Kidney (tissue), 14 donors: Measurements from ENCODE around the gene MDM1. TPM values are rescaled to one million over a fixed set of nuclear protein-coding genes. Genes with fewer than 3 reads are reported as not detected.

ENCODE experiments used
- DNase-seq, 5 donors: peaks; one replicate each; pipeline ENCODE4 v3.0.0-alpha.2; 2013 to 2020
- FAIRE-seq: peaks from 2 replicates; lab custom pipeline; 2012; peaks lifted over from hg19 to GRCh38; lab: Jason Lieb, UNC
- H3K27ac ChIP-seq, 2 donors: one replicate each; pipeline ENCODE4 v1.7.0; 2013; ENCODE audit warnings: low read depth in 2 of 2, low read length in 2 of 2, inconsistent platforms in 1 of 2
- H3K27me3 ChIP-seq: one replicate; pipeline ENCODE4 v1.7.1; 2013; ENCODE audit warnings: low read length, inconsistent platforms; ENCODE audit not compliant: control insufficient read depth, insufficient read depth
- H3K36me3 ChIP-seq, 3 donors: one replicate each; pipeline versions ENCODE4 v1.7.0 to v1.7.1; 2013; ENCODE audit warnings: low read length in 3 of 3, control low read depth in 1 of 3, inconsistent platforms in 1 of 3; ENCODE audit not compliant: insufficient read depth in 3 of 3, control insufficient read depth in 2 of 3
- H3K4me1 ChIP-seq, 3 donors: one replicate each; pipeline versions ENCODE4 v1.7.0 to v1.7.1; 2013; ENCODE audit warnings: low read length in 3 of 3, inconsistent platforms in 1 of 3, low read depth in 1 of 3; ENCODE audit not compliant: control insufficient read depth in 2 of 3, insufficient read depth in 2 of 3
- H3K4me3 ChIP-seq, 3 donors: one replicate each; pipeline versions ENCODE4 v1.7.0 to v1.8.1; 2013; ENCODE audit warnings: low read length in 3 of 3, control low read depth in 1 of 3, inconsistent platforms in 1 of 3
- H3K9ac ChIP-seq, 3 donors: one replicate each; pipeline versions ENCODE4 v1.7.0 to v1.7.1; 2013; ENCODE audit warnings: low read length in 3 of 3, control low read depth in 1 of 3, inconsistent platforms in 1 of 3
- H3K9me3 ChIP-seq, 3 donors: one replicate each; pipeline versions ENCODE4 v1.7.0 to v1.7.1; 2013; ENCODE audit warnings: low read length in 3 of 3, control low read depth in 1 of 3, inconsistent platforms in 1 of 3; ENCODE audit not compliant: control insufficient read depth in 2 of 3, insufficient read depth in 1 of 3
- CTCF ChIP-seq: IDR thresholded peaks from 3 replicates; pipeline ENCODE4 v1.5.1; 2012; ENCODE audit warnings: mild to moderate bottlenecking, moderate library complexity, borderline replicate concordance; ENCODE audit not compliant: insufficient read depth; ENCODE audit errors: extremely low read depth
- intact Hi-C: fragments of 100-400 bp; cut with DNase I; formaldehyde crosslinking; loops from one replicate; pipeline ENCODE4 v1.11.1; 2022
- polyA plus RNA-seq: library from polyadenylated mRNA; stranded (reverse); fragments of 350-450 nt; fragmentation: Illumina TruSeq; extraction: RNeasy Lipid Tissue Mini Kit (QIAGEN cat#74804); gene quantifications from one replicate; pipeline ENCODE4 v1.2.3, GENCODE V29; 2014; ENCODE audit warnings: low read depth, low replicate concordance; ENCODE audit not compliant: insufficient read depth
- total RNA-seq: library from RNA; stranded (reverse); fragmentation: NEBNext Ultra II Directional; extraction: Animal tissue kit (Norgen Biotek cat#: 25700); gene quantifications from one replicate; pipeline ENCODE4 v1.2.1, GENCODE V29; 2021
- donor health status: control.
- donor health status: control.
- donor health status: control.
- donor health status: control.
- donor health status: control.
- donor health status: DM: yes; HTN: yes; CAD: no.
- donor health status: Normal renal cell carcinoma (clear cell type).

Gene MDM1
- total and polyA plus RNA-seq, 2 donors from 2014 or later = 8.9 to 14.1 TPM

GRCh38 chr12:68340404-68341270, 8.5 kb upstream of the MDM1 start:
- DNase-seq (no peak), FAIRE-seq (no peak)
- no peak overlapping the region for H3K4me3 ChIP-seq
- H3K9ac ChIP-seq = no peak overlapping the region
- no peaks in the 10 kb centered on the region for H3K27me3 ChIP-seq
- intact Hi-C loops = no loop called here
- no peak overlapping the region for H3K27ac ChIP-seq
- TF ChIP-seq CTCF = no peak
- H3K9me3 ChIP-seq = no peaks in the 10 kb centered on the region
- no peaks in the 10 kb centered on the region for H3K36me3 ChIP-seq
- H3K4me1 ChIP-seq = no peaks in the 10 kb centered on the region

GRCh38 chr12:68336889-68337303, 4.7 kb upstream of the MDM1 start:
- Histone ChIP-seq H3K27me3 (no peaks in the 10 kb centered on the region), H3K36me3 (no peaks in the 10 kb centered on the region), H3K4me3 (no peak overlapping the region), H3K27ac (no peak overlapping the region), H3K9me3 (no peaks in the 10 kb centered on the region), H3K9ac (no peak overlapping the region), H3K4me1 (no peaks in the 10 kb centered on the region)
- FAIRE-seq (no peak), DNase-seq (no peak)
- TF ChIP-seq CTCF = no peak
- intact Hi-C loops = no loop called here

- Histone ChIP-seq H3K27ac (no peak overlapping the region), H3K9ac (no peak overlapping the region), H3K4me1 (peaks cover 3 to 5% (median 3%) of the 10 kb centered on the region in 3 donors), H3K36me3 (no peaks in the 10 kb centered on the region), H3K27me3 (no peaks in the 10 kb centered on the region), H3K4me3 (no peak overlapping the region), H3K9me3 (no peaks in the 10 kb centered on the region)
- intact Hi-C loops = no loop called here
- DNase-seq (no peak), FAIRE-seq (no peak)
- TF ChIP-seq CTCF = no peak
These were observed 3.3 kb upstream of the MDM1 start for GRCh38 chr12:68335462-68335861.
